ENCODE measurements around the gene EHF.

DNA sequence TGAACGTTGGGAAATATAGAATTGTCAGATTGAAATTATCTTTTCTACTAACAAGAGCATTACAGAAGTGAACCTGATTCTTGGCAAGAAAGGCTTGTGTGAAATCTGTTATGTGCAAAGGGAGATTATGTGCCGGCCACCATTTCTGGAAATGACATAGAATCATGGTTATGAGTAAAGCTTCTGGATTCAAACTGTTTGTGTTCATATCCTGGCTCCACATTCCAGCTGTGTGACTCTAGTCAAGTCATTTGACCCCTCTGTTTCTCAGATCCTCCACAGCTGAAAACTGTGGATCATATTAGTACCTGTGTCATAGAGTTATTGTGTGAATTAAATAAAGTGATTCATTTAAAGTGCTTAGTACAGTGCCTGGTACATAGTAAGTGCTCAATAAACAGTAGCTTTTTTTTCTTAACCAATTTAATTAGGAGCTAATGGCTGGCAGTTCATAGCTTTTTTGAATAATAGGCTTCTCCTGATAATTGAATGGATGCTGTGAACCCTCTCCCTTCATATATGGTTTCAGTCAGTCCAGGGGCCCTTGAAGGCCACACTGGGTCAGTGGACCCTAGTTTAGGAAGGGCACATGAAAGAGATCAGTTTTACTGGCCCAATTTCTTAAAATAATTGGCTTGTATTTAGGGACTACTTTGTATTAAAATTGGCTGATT, 34.6 kb downstream of the EHF start:
- TF ChIP-seq CTCF (IDR thresholded peaks at IDR 0.05 in 8 of 11, conservative IDR thresholded peaks at IDR 0.05 in 3 of 11) (no peak), POLR2A (IDR thresholded peaks at IDR 0.05) (no peak), POLR2AphosphoS5 (IDR thresholded peaks at IDR 0.05) (no peak)

All from spleen (tissue), 7 donors.